Right lobe of liver (tissue), 4 donors: ENCODE data around the gene SLC26A8.
"Not testable (repeated sequence)": the region's sequence is repeated elsewhere in the genome, so short reads cannot be mapped to it uniquely, and the experiment has no call there.

Source experiments
- CTCF ChIP-seq, 4 donors: fragments of 200-600 bp in 3 of 4; fragments of 450-650 bp in 1 of 4; IDR thresholded peaks; one replicate each; pipeline versions ENCODE4 v1.5.1 to v1.8.0; 2016 to 2022; ENCODE audit warnings: antibody characterized with exemption in 4 of 4, mild to moderate bottlenecking in 2 of 4
- POLR2A ChIP-seq: fragments of 450-650 bp; IDR thresholded peaks from one replicate; pipeline ENCODE4 v1.6.1; 2017; ENCODE audit warnings: antibody characterized with exemption, mild to moderate bottlenecking
- donor health status: DM: no; HTN: no; CAD: no.
- donor health status: DM: no; HTN: no; CAD: no.
- donor health status: DM: no; HTN: yes; CAD: no.

DNA sequence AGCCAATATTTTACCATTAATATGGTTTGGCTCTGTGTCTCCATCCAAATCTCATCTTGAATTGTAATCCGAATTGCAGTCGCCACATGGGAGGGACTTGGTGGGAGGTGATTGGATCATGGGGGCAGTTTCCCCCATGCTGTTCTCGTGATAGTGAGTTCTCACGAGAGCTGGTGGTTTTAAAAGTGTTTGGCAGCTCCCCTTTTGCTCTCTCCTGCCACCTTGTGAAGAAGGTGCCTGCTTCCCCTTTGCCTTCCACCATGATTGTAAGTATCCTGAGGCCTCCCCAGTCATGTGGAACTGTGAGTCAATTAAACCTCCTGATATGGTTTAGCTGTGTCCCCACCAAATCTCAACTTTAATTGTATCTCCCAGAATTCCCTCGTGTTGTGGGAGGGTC lies 85.2 kb downstream of the SLC26A8 start:
- TF ChIP-seq CTCF (IDR thresholded peaks at IDR 0.05); POLR2A: not testable (repeated sequence)
